ENCODE results near the gene CPN2. TPM values are rescaled to one million over a fixed set of nuclear protein-coding genes. Genes with fewer than 3 reads are reported as not detected.

Gene CPN2
- polyA plus RNA-seq, 1 experiment = not detected

DNA sequence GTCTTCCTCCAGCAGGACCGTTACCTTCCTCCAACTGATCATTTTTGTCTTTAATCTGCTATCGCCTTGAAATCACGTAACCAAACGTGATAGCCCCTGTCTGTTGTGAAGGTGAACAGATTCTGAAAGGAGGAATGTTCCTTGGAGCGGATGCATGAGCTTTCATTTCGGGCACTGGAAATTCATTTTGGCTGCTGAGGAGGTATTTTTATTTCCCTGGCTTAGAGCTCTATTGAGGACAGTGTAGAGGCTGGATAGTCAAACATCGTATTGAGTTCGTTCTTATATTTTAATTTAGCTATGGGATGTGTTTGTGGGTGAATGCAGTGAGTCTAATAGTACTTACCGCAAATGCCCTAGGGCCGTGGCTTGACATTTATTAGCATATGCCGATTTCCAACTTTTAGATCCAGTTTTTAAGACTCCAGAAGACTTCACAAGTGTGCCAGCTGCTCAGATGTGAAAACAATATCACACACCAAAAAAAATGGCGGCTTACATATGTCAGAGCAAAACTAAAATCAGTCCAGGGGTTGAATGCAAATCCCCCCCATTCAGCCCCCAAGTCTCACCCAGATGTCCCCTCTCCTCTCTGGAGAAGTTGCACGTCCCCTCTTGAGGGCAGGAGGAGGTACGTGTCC is 22.1 kb downstream of the CPN2 start:
- Histone ChIP-seq H3K27me3 (ENCODE audit: control insufficient read depth, insufficient read depth, low read length) (no peaks in the 10 kb centered on the region), H3K4me3 (ENCODE audit: low read depth, low read length) (no peak overlapping the region), H3K36me3 (ENCODE audit: control insufficient read depth, insufficient read depth, low read length) (no peaks in the 10 kb centered on the region)
- TF ChIP-seq, protein P1, sequence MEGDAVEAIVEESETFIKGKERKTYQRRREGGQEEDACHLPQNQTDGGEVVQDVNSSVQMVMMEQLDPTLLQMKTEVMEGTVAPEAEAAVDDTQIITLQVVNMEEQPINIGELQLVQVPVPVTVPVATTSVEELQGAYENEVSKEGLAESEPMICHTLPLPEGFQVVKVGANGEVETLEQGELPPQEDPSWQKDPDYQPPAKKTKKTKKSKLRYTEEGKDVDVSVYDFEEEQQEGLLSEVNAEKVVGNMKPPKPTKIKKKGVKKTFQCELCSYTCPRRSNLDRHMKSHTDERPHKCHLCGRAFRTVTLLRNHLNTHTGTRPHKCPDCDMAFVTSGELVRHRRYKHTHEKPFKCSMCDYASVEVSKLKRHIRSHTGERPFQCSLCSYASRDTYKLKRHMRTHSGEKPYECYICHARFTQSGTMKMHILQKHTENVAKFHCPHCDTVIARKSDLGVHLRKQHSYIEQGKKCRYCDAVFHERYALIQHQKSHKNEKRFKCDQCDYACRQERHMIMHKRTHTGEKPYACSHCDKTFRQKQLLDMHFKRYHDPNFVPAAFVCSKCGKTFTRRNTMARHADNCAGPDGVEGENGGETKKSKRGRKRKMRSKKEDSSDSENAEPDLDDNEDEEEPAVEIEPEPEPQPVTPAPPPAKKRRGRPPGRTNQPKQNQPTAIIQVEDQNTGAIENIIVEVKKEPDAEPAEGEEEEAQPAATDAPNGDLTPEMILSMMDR (IDR thresholded peaks at IDR 0.05; ENCODE audit: insufficient read depth, low read depth, low read length) = no peak
- CTCF ChIA-PET = interaction anchor here (1.0 to 19.6 kb wide), 5 partner anchors 13 to 87 kb away, joined by 3 to 347 read pairs (median 3); partner anchors contain the start of gene GP5
- DNase-seq (ENCODE audit: low read depth) = no peak
- POLR2A ChIA-PET = interaction anchor here (0.6 kb wide), 1 partner anchor 626 kb away, joined by 8 read pairs; no protein-coding TSS in a partner anchor

DNA sequence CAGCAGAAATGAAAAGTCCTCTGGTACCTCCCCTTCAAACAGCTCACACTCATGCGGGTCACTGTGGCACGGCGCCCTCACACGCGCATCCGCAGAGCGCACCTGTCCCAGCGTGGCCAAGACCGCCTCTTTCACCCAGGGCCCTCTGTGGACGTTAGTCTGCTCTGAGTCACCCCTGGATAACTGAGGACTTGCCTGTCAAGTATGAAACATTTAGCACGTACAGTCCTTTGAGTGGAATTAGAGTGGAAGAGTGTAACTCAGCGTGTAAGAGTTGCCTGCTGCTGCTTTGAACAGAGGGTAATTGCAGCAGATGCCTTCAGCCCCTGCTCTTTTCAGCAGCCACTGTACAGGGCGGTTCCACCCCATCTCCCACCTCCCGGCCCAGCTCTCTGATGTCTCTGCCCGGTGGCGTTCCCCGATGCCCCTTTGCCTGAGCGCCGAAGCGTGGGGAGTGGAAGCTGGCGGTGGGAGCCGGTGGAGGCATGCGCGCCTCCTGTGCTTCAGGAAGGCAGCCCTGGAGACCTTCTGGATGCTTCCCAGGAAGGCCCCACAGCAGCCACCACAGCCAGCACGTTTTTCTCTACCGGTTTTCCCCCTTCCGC is 23.0 kb downstream of the CPN2 start:
- CTCF ChIA-PET = interaction anchor here (1.0 to 19.6 kb wide), 4 partner anchors 12 to 547 kb away, joined by 3 to 347 read pairs (median 8); partner anchors contain the start of gene GP5
- no peaks in the 10 kb centered on the region for H3K27me3 ChIP-seq (ENCODE audit: control insufficient read depth, insufficient read depth, low read length)
- no peaks in the 10 kb centered on the region for H3K36me3 ChIP-seq (ENCODE audit: control insufficient read depth, insufficient read depth, low read length)
- H3K4me3 ChIP-seq (ENCODE audit: low read depth, low read length) = no peak overlapping the region
- DNase-seq (ENCODE audit: low read depth) = no peak
- POLR2A ChIA-PET = no interaction called here
- TF ChIP-seq, protein P1 (IDR thresholded peaks at IDR 0.05; ENCODE audit: insufficient read depth, low read depth, low read length) = no peak

DNA sequence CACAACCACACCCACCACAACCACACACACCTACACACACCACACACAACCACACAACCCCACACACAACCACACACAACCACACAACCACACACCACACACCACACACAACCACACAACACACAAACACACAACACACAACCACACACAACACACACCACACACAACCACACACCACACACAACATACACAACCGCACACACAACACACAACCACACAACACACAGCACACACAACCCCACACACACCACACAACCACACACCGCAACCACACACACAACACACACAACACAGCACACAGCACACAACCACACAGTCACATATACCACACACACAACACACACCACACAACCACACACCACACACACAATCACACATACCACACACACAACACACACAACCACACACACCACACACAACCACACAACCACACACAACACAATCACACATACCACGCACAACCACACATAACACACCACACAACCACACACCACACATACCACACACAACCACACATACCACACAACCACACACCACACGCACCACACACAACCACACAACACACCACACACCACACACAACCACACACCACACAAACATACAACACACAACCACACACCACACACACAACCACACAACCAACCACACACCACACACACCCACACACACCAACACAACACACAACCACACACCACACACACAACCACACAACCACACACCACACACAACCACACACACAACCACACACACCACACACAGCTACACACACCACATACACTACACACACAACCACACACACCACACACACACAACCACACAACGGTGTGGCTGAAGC is 23.7 kb downstream of the CPN2 start:
- DNase-seq (ENCODE audit: low read depth) = no peak
- TF ChIP-seq, protein P1 (IDR thresholded peaks at IDR 0.05; ENCODE audit: insufficient read depth, low read depth, low read length) = no peak
- CTCF ChIA-PET = interaction anchor here (1.0 to 1.9 kb wide), 3 partner anchors 12 to 546 kb away, joined by 3 to 13 read pairs (median 3); no protein-coding TSS in a partner anchor
- no peak overlapping the region for H3K4me3 ChIP-seq (ENCODE audit: low read depth, low read length)
- POLR2A ChIA-PET = no interaction called here
- no peaks in the 10 kb centered on the region for H3K27me3 ChIP-seq (ENCODE audit: control insufficient read depth, insufficient read depth, low read length)
- no peaks in the 10 kb centered on the region for H3K36me3 ChIP-seq (ENCODE audit: control insufficient read depth, insufficient read depth, low read length)

DNA sequence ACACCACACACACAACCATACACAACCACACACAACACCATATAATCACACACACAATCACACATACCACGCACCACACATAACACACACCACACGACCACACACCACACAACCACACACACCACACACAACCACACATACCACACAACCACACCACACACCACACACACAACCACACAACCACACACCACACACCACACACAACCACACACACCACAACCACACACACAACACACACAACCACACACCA is 24.2 kb downstream of the CPN2 start:
- POLR2A ChIA-PET = no interaction called here
- Histone ChIP-seq H3K27me3 (ENCODE audit: control insufficient read depth, insufficient read depth, low read length) (no peaks in the 10 kb centered on the region), H3K4me3 (ENCODE audit: low read depth, low read length) (no peak overlapping the region), H3K36me3 (ENCODE audit: control insufficient read depth, insufficient read depth, low read length) (no peaks in the 10 kb centered on the region)
- DNase-seq (ENCODE audit: low read depth) = no peak
- TF ChIP-seq, protein P1 (IDR thresholded peaks at IDR 0.05; ENCODE audit: insufficient read depth, low read depth, low read length) = no peak
- CTCF ChIA-PET = no interaction called here

Measured in BJ (cell line).